B cell (primary cell): Measurements from ENCODE around the gene SPTB. TPM values are rescaled to one million over a fixed set of nuclear protein-coding genes. Genes with fewer than 3 reads are reported as not detected.

ENCODE experiments used
- ATAC-seq: fragments of 200-7000 bp; cut with Tn5 transposase; one replicate; pipeline ENCODE4 v1.10.0; 2021; ENCODE audit warnings: low read depth, mild to moderate bottlenecking, moderate number of reproducible peaks, moderate library complexity
- CTCF ChIA-PET: fragments of 350-600 bp; sonication (Branson Sonifier 250); formaldehyde crosslinking; loops from one replicate; lab custom pipeline; 2021; ENCODE audit warnings: antibody characterized with exemption, inconsistent platforms; lab: Charles Lee
- POLR2A ChIA-PET: fragments of 350-600 bp; sonication (Branson Sonifier 250); formaldehyde crosslinking; loops from one replicate; lab custom pipeline; 2021; ENCODE audit warnings: antibody characterized with exemption; lab: Charles Lee
- DNase-seq: peaks from one replicate; pipeline ENCODE4 v3.0.0; 2013
- H2AFZ ChIP-seq: 2 replicates; pipeline ENCODE4 v1.6.1; 2012; ENCODE audit warnings: mild to moderate bottlenecking, low read depth, low read length; ENCODE audit not compliant: insufficient read depth, poor library complexity, severe bottlenecking
- H3K27ac ChIP-seq, 2 donors: 1 replicate in 1 of 2; 2 replicates in 1 of 2; pipeline ENCODE4 v1.5.1; 2012 to 2013; ENCODE audit warnings: low read length in 2 of 2, mild to moderate bottlenecking in 2 of 2, moderate library complexity in 1 of 2
- H3K27me3 ChIP-seq, 4 experiments: fragments of 200-600 bp in 1 of 4; sonication (generic) in 1 of 4; replicated peaks in 1 of 4; 1 replicate in 2 of 4; 2 replicates in 2 of 4; pipeline versions ENCODE4 v1.6.1 to v1.7.0; 2013 to 2016; ENCODE audit warnings: low read length in 3 of 4, mild to moderate bottlenecking in 2 of 4, mixed read lengths in 1 of 4, moderate library complexity in 1 of 4; ENCODE audit not compliant: insufficient read depth in 4 of 4, control insufficient read depth in 3 of 4; ENCODE audit errors: control extremely low read depth in 1 of 4
- H3K36me3 ChIP-seq, 2 experiments: replicated peaks in 1 of 2; 1 replicate in 1 of 2; 2 replicates in 1 of 2; pipeline versions ENCODE4 v1.6.1 to v1.7.1; 2013; ENCODE audit warnings: low read length in 1 of 2; ENCODE audit not compliant: insufficient read depth in 2 of 2, control insufficient read depth in 1 of 2; ENCODE audit errors: control extremely low read depth in 1 of 2, extremely low read depth in 1 of 2
- H3K4me1 ChIP-seq, 2 donors: fragments of 200-600 bp in 1 of 2; sonication (generic) in 1 of 2; 1 replicate in 1 of 2; 2 replicates in 1 of 2; pipeline versions ENCODE4 v1.5.1 to v1.6.1; 2013 to 2017; ENCODE audit warnings: low read length in 2 of 2; ENCODE audit not compliant: control insufficient read depth in 2 of 2, insufficient read depth in 2 of 2
- H3K4me2 ChIP-seq: replicated peaks from 2 replicates; pipeline ENCODE3; 2012; ENCODE audit warnings: mild to moderate bottlenecking, low read depth, low read length; ENCODE audit not compliant: poor library complexity, severe bottlenecking
- H3K4me3 ChIP-seq, 5 experiments: fragments of 200-600 bp in 1 of 5; sonication (generic) in 1 of 5; 1 replicate in 3 of 5; 2 replicates in 2 of 5; pipeline versions ENCODE4 v1.5.1 to v1.7.0; 2011 to 2016; ENCODE audit warnings: low read length in 4 of 5, mild to moderate bottlenecking in 4 of 5, low read depth in 2 of 5, control low read depth in 1 of 5, moderate library complexity in 1 of 5; ENCODE audit not compliant: insufficient read depth in 1 of 5; ENCODE audit errors: control extremely low read depth in 1 of 5, extremely low read depth in 1 of 5
- H3K79me2 ChIP-seq: fragments of 200-600 bp; sonication (generic); one replicate; pipeline ENCODE4 v1.6.0; 2016; ENCODE audit warnings: low read length; ENCODE audit not compliant: control insufficient read depth, insufficient read depth
- H3K9ac ChIP-seq: fragments of 200-600 bp; sonication (generic); 2 replicates; pipeline ENCODE4 v1.6.1; 2017; ENCODE audit warnings: mild to moderate bottlenecking, low read length, moderate library complexity
- H3K9me3 ChIP-seq, 3 donors: one replicate each; pipeline versions ENCODE4 v1.6.1 to v1.7.1; 2013; ENCODE audit warnings: low read length in 2 of 3; ENCODE audit not compliant: control insufficient read depth in 2 of 3, insufficient read depth in 1 of 3; ENCODE audit errors: control extremely low read depth in 1 of 3
- H4K20me1 ChIP-seq: 2 replicates; pipeline ENCODE4 v1.6.0; 2012; ENCODE audit warnings: mild to moderate bottlenecking, low read length; ENCODE audit not compliant: insufficient read depth, control insufficient read depth, poor library complexity, severe bottlenecking
- H3K27ac Mint-ChIP-seq: one replicate; pipeline ENCODE4 v1.8.0; 2021; ENCODE audit warnings: mixed read lengths
- H3K27me3 Mint-ChIP-seq: one replicate; pipeline ENCODE4 v1.8.0; 2021; ENCODE audit warnings: mixed read lengths
- H3K4me1 Mint-ChIP-seq: one replicate; pipeline ENCODE4 v1.8.0; 2021; ENCODE audit warnings: mixed read lengths
- H3K4me3 Mint-ChIP-seq: one replicate; pipeline ENCODE4 v1.8.0; 2021; ENCODE audit warnings: mixed read lengths
- H3K9me3 Mint-ChIP-seq: one replicate; pipeline ENCODE4 v1.8.0; 2022; ENCODE audit warnings: mixed read lengths; ENCODE audit not compliant: insufficient read depth
- CTCF ChIP-seq: fragments of 200-600 bp; IDR thresholded peaks from one replicate; pipeline ENCODE4 v1.8.0; 2022; ENCODE audit warnings: antibody characterized with exemption, mild to moderate bottlenecking
- EZH2 ChIP-seq: IDR thresholded peaks from 2 replicates; pipeline ENCODE4 v1.6.1; 2012; ENCODE audit warnings: borderline replicate concordance, low read depth, mild to moderate bottlenecking, moderate library complexity, low read length; ENCODE audit not compliant: insufficient read depth, poor library complexity, severe bottlenecking
- whole genome bisulfite sequencing: methylation state at CpG from one replicate; pipeline ENCODE4 v1.1.5; 2013; ENCODE audit warnings: missing lambda C conversion rate; ENCODE audit not compliant: insufficient coverage; 5-methylcytosine and 5-hydroxymethylcytosine counted together
- intact Hi-C: fragments of 100-400 bp; cut with micrococcal nuclease; formaldehyde crosslinking; loops from one replicate; pipeline ENCODE4 v1.10.0; 2022
- polyA plus RNA-seq: library from polyadenylated mRNA; depleted of rRNA; stranded (reverse); fragments of >200 nt; gene quantifications from 2 replicates; pipeline ENCODE4 v1.2.3, GENCODE V29; 2012
- total RNA-seq, 2 donors: library from RNA; stranded (reverse); fragments of 120-200 nt in 1 of 2; gene quantifications; 1 replicate in 1 of 2; 2 replicates in 1 of 2; pipeline versions ENCODE4 v1.2.3 to v1.2.4, GENCODE V29; 2013 to 2022

Gene SPTB
- total and polyA plus RNA-seq, 2 donors (not counting 1 experiment from before 2014, with no cell fraction given), result 0.12 TPM; not detected in 1

DNA sequence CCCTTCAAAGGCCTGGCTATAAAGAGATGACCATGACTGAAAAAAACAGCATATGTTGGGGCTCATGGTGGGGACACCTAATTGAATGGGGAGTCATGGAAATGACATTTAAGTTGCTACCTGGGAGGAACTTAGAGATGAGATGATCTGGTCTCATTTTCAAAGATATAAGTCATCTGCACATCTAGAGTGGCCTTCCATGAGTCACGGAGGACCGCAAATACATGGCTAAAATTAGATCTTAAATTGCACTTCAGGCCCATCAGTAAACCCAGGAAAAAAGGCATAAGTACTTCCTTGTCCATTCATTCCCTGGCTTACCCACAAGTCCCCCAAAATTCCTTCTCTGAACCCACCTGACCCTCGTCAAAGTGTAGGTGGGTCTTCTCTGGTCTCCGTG is 53.4 kb downstream of the SPTB start:
- no peaks in the 10 kb centered on the region for H3K79me2 ChIP-seq
- peaks cover 0 to 15% (median 2%) of the 10 kb centered on the region in 4 experiments for H3K27me3 ChIP-seq
- Mint-ChIP-seq H3K9me3 (no peaks in the 10 kb centered on the region), H3K27me3 (peaks cover 33% of the 10 kb centered on the region), H3K4me3 (no peak overlapping the region), H3K4me1 (peaks cover 6% of the 10 kb centered on the region), H3K27ac (no peak overlapping the region)
- H3K4me1 ChIP-seq, result peaks cover 6 to 7% of the 10 kb centered on the region in 2 donors
- no peak overlapping the region for H3K4me3 ChIP-seq
- no peaks in the 10 kb centered on the region for H3K9me3 ChIP-seq
- H3K9ac ChIP-seq, result no peak overlapping the region
- CTCF ChIA-PET, result interaction anchor here (3.1 kb wide), 1 partner anchor 65 kb away, joined by 17 read pairs; no protein-coding TSS in a partner anchor
- POLR2A ChIA-PET, result no interaction called here
- intact Hi-C loops, result no loop called here
- H2AFZ ChIP-seq, result no peak overlapping the region
- no peaks in the 10 kb centered on the region for H3K36me3 ChIP-seq
- no peaks in the 10 kb centered on the region for H4K20me1 ChIP-seq
- no peak overlapping the region for H3K27ac ChIP-seq
- DNase-seq, result no peak
- WGBS, result 100% methylated on average over 1 of the region's 4 CpGs
- no peak for ATAC-seq
- H3K4me2 ChIP-seq, result no peak overlapping the region
- TF ChIP-seq CTCF, result no peak
- TF ChIP-seq EZH2, result no peak

- no peak for ATAC-seq
- CTCF ChIA-PET, result interaction anchor here (3.1 kb wide), 1 partner anchor 66 kb away, joined by 17 read pairs; no protein-coding TSS in a partner anchor
These were observed 54.2 kb downstream of the SPTB start for GRCh38 chr14:64825509-64825908.

More at GRCh38 chr14:64825509-64825908, 54.2 kb downstream of the SPTB start:
- Histone ChIP-seq H3K4me3 (no peak overlapping the region), H3K79me2 (no peaks in the 10 kb centered on the region), H4K20me1 (no peaks in the 10 kb centered on the region), H3K4me2 (no peak overlapping the region), H2AFZ (no peak overlapping the region), H3K27ac (no peak overlapping the region), H3K4me1 (peaks cover 6 to 7% of the 10 kb centered on the region in 2 donors), H3K9ac (no peak overlapping the region), H3K36me3 (no peaks in the 10 kb centered on the region), H3K9me3 (no peaks in the 10 kb centered on the region), H3K27me3 (peaks cover 0 to 15% (median 2%) of the 10 kb centered on the region in 4 experiments)
- Mint-ChIP-seq H3K27ac (no peak overlapping the region), H3K27me3 (peaks cover 39% of the 10 kb centered on the region), H3K4me3 (no peak overlapping the region), H3K4me1 (peaks cover 6% of the 10 kb centered on the region), H3K9me3 (no peaks in the 10 kb centered on the region)
- DNase-seq, result no peak
- intact Hi-C loops, result no loop called here
- WGBS, result 88% methylated on average over 10 of the region's 10 CpGs
- TF ChIP-seq EZH2, result no peak
- TF ChIP-seq CTCF, result no peak
- POLR2A ChIA-PET, result no interaction called here
